Neutrophil (primary cell): ENCODE measurements around the gene CCDC85A.

Experiments used
- H3K27ac ChIP-seq: fragments of 200-600 bp; sonication (generic); 2 replicates; pipeline ENCODE4 v1.5.1; 2016; ENCODE audit warnings: mild to moderate bottlenecking, moderate library complexity
- H3K27me3 ChIP-seq: fragments of 200-600 bp; sonication (generic); 2 replicates; pipeline ENCODE4 v1.6.0; 2016; ENCODE audit warnings: mild to moderate bottlenecking
- H3K36me3 ChIP-seq: fragments of 200-600 bp; sonication (generic); 2 replicates; pipeline ENCODE4 v1.5.1; 2017
- H3K4me1 ChIP-seq, 2 experiments: fragments of 200-600 bp in 1 of 2; sonication (generic) in 1 of 2; 1 replicate in 1 of 2; 2 replicates in 1 of 2; pipeline versions ENCODE4 v1.5.1 to v1.6.1; 2013 to 2016; ENCODE audit warnings: low read depth in 1 of 2, low read length in 1 of 2, mild to moderate bottlenecking in 1 of 2, moderate library complexity in 1 of 2; ENCODE audit not compliant: control insufficient read depth in 1 of 2, insufficient read depth in 1 of 2
- H3K4me3 ChIP-seq, 2 experiments: fragments of 200-600 bp in 1 of 2; sonication (generic) in 1 of 2; 1 replicate in 1 of 2; 2 replicates in 1 of 2; pipeline ENCODE4 v1.5.1; 2013 to 2016; ENCODE audit warnings: low read depth in 1 of 2, low read length in 1 of 2, mild to moderate bottlenecking in 1 of 2, moderate library complexity in 1 of 2
- H3K9me3 ChIP-seq: fragments of 200-600 bp; sonication (generic); 2 replicates; pipeline ENCODE4 v1.5.1; 2016
- TF ChIP-seq, protein P1 (sequence below): fragments of 200-600 bp; sonication (generic); IDR thresholded peaks from 2 replicates; pipeline ENCODE4 v1.5.1; 2016; ENCODE audit warnings: antibody characterized with exemption

Gene CCDC85A

GRCh38 chr2:56197816-56198215 is 14.0 kb downstream of the CCDC85A start:
- Histone ChIP-seq H3K27me3 (no peaks in the 10 kb centered on the region), H3K4me3 (no peak overlapping the region), H3K36me3 (no peaks in the 10 kb centered on the region), H3K9me3 (no peaks in the 10 kb centered on the region), H3K27ac (no peak overlapping the region), H3K4me1 (no peaks in the 10 kb centered on the region)
- TF ChIP-seq, protein P1, sequence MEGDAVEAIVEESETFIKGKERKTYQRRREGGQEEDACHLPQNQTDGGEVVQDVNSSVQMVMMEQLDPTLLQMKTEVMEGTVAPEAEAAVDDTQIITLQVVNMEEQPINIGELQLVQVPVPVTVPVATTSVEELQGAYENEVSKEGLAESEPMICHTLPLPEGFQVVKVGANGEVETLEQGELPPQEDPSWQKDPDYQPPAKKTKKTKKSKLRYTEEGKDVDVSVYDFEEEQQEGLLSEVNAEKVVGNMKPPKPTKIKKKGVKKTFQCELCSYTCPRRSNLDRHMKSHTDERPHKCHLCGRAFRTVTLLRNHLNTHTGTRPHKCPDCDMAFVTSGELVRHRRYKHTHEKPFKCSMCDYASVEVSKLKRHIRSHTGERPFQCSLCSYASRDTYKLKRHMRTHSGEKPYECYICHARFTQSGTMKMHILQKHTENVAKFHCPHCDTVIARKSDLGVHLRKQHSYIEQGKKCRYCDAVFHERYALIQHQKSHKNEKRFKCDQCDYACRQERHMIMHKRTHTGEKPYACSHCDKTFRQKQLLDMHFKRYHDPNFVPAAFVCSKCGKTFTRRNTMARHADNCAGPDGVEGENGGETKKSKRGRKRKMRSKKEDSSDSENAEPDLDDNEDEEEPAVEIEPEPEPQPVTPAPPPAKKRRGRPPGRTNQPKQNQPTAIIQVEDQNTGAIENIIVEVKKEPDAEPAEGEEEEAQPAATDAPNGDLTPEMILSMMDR, result no peak

DNA sequence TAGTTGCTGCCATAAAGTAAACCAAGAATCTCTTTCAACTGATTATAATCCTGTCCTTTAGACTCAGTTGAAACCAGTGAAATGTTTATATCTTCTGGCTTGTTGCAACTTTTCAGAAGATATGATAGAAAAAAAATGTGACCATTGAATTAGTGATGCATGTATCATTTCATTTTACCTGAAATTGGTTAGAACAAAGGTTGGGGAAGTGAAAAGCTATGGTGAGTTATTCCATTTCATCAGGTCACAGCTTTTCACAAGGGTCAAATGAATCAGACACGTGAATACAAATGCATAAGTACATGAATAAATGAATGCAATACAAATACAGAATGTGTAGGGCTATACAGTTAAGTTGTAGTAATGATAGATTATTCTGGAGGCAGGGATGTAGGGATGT is 15.1 kb downstream of the CCDC85A start:
- H3K9me3 ChIP-seq, result no peaks in the 10 kb centered on the region
- no peak overlapping the region for H3K27ac ChIP-seq
- TF ChIP-seq, protein P1, result no peak
- no peaks in the 10 kb centered on the region for H3K27me3 ChIP-seq
- no peaks in the 10 kb centered on the region for H3K36me3 ChIP-seq
- H3K4me1 ChIP-seq, result no peaks in the 10 kb centered on the region
- H3K4me3 ChIP-seq, result no peak overlapping the region

DNA sequence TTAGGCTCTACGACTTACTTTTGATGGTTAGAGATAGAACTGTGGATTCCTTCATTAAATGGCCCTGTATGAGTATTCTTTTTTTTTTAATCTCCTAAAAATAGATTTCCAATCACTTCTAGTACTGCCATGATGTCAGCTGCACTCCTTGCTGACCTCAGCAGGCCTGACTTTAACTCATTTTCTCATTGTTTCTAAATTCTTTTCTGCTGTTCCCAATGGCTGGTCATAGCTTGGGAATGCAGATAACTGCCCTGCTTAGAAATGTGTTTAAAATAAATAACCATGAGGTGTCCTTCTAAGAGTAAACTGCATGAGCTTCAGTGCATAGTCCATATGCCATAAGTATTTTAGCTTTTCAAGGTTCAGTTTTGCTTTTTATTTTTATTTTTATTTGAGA is 15.7 kb downstream of the CCDC85A start:
- Histone ChIP-seq H3K36me3 (no peaks in the 10 kb centered on the region), H3K27ac (no peak overlapping the region), H3K9me3 (no peaks in the 10 kb centered on the region), H3K27me3 (no peaks in the 10 kb centered on the region), H3K4me1 (no peaks in the 10 kb centered on the region), H3K4me3 (no peak overlapping the region)
- TF ChIP-seq, protein P1, result no peak

- TF ChIP-seq, protein P1, result no peak
- Histone ChIP-seq H3K27ac (no peak overlapping the region), H3K36me3 (no peaks in the 10 kb centered on the region), H3K4me3 (no peak overlapping the region), H3K27me3 (no peaks in the 10 kb centered on the region), H3K4me1 (no peaks in the 10 kb centered on the region), H3K9me3 (no peaks in the 10 kb centered on the region)
Measured at GRCh38 chr2:56202381-56203121, 18.8 kb downstream of the CCDC85A start.

DNA sequence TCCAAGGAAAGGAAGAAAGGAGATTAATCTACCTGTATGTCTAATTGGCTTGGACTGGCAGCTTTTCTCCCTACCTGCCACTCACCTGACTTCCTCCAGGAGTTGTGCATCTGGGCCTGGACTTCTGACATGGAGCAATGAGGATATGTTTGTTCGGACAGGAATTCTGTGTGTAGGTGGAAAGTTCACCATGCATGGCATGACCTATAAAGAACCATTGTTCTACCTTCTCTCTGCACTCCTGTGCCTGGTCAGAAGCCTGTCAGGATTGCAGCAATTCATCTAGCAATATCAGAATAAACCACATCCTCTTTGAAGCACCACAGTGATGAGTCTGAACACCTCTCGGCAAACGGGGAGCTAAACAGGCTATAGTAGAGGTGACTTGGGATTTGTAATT is 20.8 kb downstream of the CCDC85A start:
- Histone ChIP-seq H3K9me3 (no peaks in the 10 kb centered on the region), H3K27ac (no peak overlapping the region), H3K36me3 (no peaks in the 10 kb centered on the region), H3K4me3 (no peak overlapping the region), H3K27me3 (no peaks in the 10 kb centered on the region), H3K4me1 (no peaks in the 10 kb centered on the region)
- TF ChIP-seq, protein P1, result no peak
